Measurements from ENCODE around the gene CHST6. TPM values are rescaled to one million over a fixed set of nuclear protein-coding genes. Genes with fewer than 3 reads are reported as not detected.

The CHST6 gene
- total and polyA plus RNA-seq, 10 of the 15 experiments (the other 5 are each of a cell fraction or from before 2014, with no cell fraction given): 0.14 to 2.5 (median 0.51) TPM

- TF ChIP-seq NR2F1 (conservative IDR thresholded peaks at IDR 0.05) (no peak), MEF2B (IDR thresholded peaks at IDR 0.05; ENCODE audit: partially characterized antibody, poor library complexity, severe bottlenecking) (no peak), SIX5 (IDR thresholded peaks at IDR 0.05; ENCODE audit: low read depth, low read length, severe bottlenecking) (no peak), TAF1 (IDR thresholded peaks at IDR 0.05; ENCODE audit: borderline replicate concordance, low read depth, low read length) (no peak), RUNX3 (IDR thresholded peaks at IDR 0.05; ENCODE audit: low read length) (no peak), NR2C2 (IDR thresholded peaks at IDR 0.05; ENCODE audit: borderline replicate concordance, control insufficient read depth, insufficient read length, low read depth) (no peak)
- TF ChIP-seq, protein P1, sequence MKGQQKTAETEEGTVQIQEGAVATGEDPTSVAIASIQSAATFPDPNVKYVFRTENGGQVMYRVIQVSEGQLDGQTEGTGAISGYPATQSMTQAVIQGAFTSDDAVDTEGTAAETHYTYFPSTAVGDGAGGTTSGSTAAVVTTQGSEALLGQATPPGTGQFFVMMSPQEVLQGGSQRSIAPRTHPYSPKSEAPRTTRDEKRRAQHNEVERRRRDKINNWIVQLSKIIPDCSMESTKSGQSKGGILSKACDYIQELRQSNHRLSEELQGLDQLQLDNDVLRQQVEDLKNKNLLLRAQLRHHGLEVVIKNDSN (IDR thresholded peaks at IDR 0.05; ENCODE audit: borderline replicate concordance, extremely low read length, insufficient read depth, low read depth, low read length): no peak
Observed at GRCh38 chr16:75485230-75486013, 9.8 kb downstream of the CHST6 start (continued).

DNA sequence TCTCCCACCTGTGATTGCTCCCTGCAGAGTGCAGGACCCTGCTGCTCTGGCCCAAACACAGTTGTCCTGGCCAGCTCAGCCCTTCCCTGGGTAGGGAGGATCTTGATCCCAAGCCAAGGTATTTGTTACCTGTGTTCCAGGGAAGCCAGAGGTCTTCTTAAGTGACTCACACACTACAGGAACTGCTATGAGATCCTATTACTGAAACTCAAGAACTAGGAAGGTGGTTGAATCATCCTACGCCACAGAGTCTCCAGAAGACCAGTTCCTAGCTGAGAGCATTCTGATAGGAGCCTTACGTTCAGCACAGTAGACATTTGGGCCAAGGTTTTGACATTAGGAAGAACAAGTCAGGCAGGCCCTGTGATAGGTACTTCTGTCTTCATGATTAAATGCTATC lies 12.0 kb downstream of the CHST6 start:
- Histone ChIP-seq H3K4me3 (no peak overlapping the region), H3K9ac (ENCODE audit: control insufficient read depth, insufficient read depth, low read length) (no peak overlapping the region), H3K36me3 (ENCODE audit: control insufficient read depth in 2 of 2, insufficient read depth in 2 of 2, low read length in 1 of 2) (no peaks in the 10 kb centered on the region), H3K79me2 (ENCODE audit: control insufficient read depth, insufficient read depth, low read length) (no peaks in the 10 kb centered on the region), H3K27me3 (replicated peaks in 1 of 2; ENCODE audit: control insufficient read depth in 2 of 2, insufficient read depth in 2 of 2, low read length in 1 of 2) (no peaks in the 10 kb centered on the region), H3K4me2 (ENCODE audit: control insufficient read depth, insufficient read depth) (no peak overlapping the region), H3K4me1 (ENCODE audit: control insufficient read depth, insufficient read depth, low read length) (peaks cover 28% of the 10 kb centered on the region), H2AFZ (ENCODE audit: control insufficient read depth, low read depth, low read length) (no peak overlapping the region), H3K27ac (ENCODE audit: control insufficient read depth, insufficient read depth) (no peak overlapping the region), H4K20me1 (ENCODE audit: control insufficient read depth, insufficient read depth) (no peaks in the 10 kb centered on the region), H3K9me3 (replicated peaks; ENCODE audit: control insufficient read depth, insufficient read depth, low read length) (no peaks in the 10 kb centered on the region)
- DNase-seq (ENCODE audit: low read depth, low spot score): no peak
- intact Hi-C loops (cut with micrococcal nuclease; ENCODE audit: unreplicated experiment) (no loop called here), in situ Hi-C loops (cut with MboI) (no loop called here)
- ChIA-PET SMC1A (ENCODE audit: uncharacterized antibody, unreplicated experiment) (interaction anchor here (0.6 to 1.2 kb wide), 2 partner anchors 12 to 876 kb away, joined by 3 read pairs; no protein-coding TSS in a partner anchor), RAD21 (ENCODE audit: unreplicated experiment) (no interaction called here), CTCF (interaction anchor here (1.0 kb wide), 1 partner anchor 11 kb away, joined by 5 read pairs; no protein-coding TSS in a partner anchor), POLR2A (no interaction called here)
- no peak for ATAC-seq
- WGBS (ENCODE audit: insufficient coverage, insufficient replicate concordance, low lambda C conversion rate, missing lambda C conversion rate): 29% methylated on average over 2 of the region's 2 CpGs
- FAIRE-seq: no peak
- BruUV-seq (replicated peaks): no TSS peak
- TF ChIP-seq SIN3A (IDR thresholded peaks at IDR 0.05; ENCODE audit: low read depth, low read length) (no peak), TCF7 (IDR thresholded peaks at IDR 0.05; ENCODE audit: borderline replicate concordance) (no peak), TBL1XR1 (IDR thresholded peaks at IDR 0.05; ENCODE audit: low read depth, low read length) (no peak), CREB1 (IDR thresholded peaks at IDR 0.05; ENCODE audit: low read depth) (no peak), ZNF274 (IDR thresholded peaks at IDR 0.05; ENCODE audit: insufficient read depth, insufficient read length) (no peak), ZBED1 (IDR thresholded peaks at IDR 0.05; ENCODE audit: borderline replicate concordance) (no peak), MAX (IDR thresholded peaks at IDR 0.05; ENCODE audit: low read depth, low read length) (no peak), SMARCA5 (IDR thresholded peaks at IDR 0.05) (no peak), MXI1 (IDR thresholded peaks at IDR 0.05; ENCODE audit: low read depth, low read length) (no peak), RBBP5 (conservative IDR thresholded peaks at IDR 0.05) (no peak), SIX5 (IDR thresholded peaks at IDR 0.05; ENCODE audit: low read depth, low read length, severe bottlenecking) (no peak)
- TF ChIP-seq, protein P2, sequence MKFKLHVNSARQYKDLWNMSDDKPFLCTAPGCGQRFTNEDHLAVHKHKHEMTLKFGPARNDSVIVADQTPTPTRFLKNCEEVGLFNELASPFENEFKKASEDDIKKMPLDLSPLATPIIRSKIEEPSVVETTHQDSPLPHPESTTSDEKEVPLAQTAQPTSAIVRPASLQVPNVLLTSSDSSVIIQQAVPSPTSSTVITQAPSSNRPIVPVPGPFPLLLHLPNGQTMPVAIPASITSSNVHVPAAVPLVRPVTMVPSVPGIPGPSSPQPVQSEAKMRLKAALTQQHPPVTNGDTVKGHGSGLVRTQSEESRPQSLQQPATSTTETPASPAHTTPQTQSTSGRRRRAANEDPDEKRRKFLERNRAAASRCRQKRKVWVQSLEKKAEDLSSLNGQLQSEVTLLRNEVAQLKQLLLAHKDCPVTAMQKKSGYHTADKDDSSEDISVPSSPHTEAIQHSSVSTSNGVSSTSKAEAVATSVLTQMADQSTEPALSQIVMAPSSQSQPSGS (IDR thresholded peaks at IDR 0.05; ENCODE audit: low read length): no peak

Measured in GM12878 (cell line).